Measurements from ENCODE around the gene PPP2R5D. TPM values are rescaled to one million over a fixed set of nuclear protein-coding genes. Genes with fewer than 3 reads are reported as not detected.
"Not testable (repeated sequence)": the region's sequence is repeated elsewhere in the genome, so short reads cannot be mapped to it uniquely, and the experiment has no call there.

PPP2R5D gene
- total RNA-seq, 2 experiments from 2014 or later = 56.8 to 59.3 TPM

DNA sequence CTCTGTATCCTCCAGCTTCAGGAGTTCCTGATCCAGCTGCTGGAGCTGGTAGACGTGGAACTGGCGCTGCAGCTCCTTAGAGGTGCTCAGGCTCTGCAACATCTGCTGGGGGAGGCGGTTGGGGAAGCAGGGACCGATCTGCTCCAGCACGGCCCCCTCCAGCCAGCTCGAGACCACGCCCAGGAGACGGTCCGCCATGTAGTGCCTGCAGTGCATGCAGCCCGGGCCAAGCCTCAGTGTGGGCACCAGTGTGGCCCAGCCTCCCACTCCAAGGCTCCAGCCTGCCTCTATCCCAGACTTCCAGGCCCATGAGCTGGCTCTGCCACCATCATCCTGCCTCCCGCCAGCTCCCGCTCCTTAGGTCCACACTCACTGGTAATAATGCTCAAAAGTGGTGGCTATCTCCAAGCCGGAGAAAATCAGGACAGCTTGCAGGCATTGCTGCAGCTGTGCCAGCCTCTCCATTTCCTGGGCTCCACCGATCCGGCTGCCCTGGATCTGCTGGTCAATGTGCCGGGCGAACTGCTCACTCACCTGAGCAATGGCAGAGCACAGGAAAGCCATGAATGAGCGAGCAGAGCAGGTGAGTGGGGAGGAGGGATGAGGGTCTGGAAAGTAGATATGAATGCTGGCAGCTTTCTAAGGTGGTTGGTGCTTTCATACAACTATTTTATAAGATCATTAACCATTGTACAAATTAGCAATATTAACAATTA lies 56.3 kb downstream of the PPP2R5D start:
- POLR2A ChIA-PET = interaction anchor here (0.9 to 1.0 kb wide), 2 partner anchors 9 to 13 kb away, joined by 3 read pairs; partner anchors contain the start of gene CUL7
- H3K4me1 Mint-ChIP-seq = no peaks in the 10 kb centered on the region

DNA sequence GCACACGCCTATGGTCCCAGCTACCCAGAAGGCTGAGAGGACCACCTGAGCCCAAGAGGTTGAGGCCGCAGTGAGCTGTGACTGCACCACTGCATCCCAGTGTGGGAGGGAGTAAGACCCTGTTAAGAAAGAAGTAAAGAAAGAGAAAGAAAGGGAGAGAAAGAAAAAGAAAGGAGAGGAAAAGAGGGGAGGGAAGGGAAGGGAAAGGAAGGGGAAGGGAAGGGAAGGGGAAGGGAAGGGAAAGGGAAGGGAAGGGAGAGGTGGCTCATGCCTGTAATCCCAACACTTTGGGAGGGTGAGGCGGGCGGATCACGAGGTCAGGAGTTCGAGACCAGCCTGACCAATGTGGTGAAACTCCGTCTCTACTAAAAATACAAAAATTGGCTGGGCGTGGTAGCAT lies 57.1 kb downstream of the PPP2R5D start:
- H3K27me3 Mint-ChIP-seq, DNase-seq, CTCF ChIA-PET, H3K9me3 Mint-ChIP-seq, H3K27ac Mint-ChIP-seq, POLR2A ChIA-PET, H3K4me3 Mint-ChIP-seq, H3K4me1 Mint-ChIP-seq: not testable (repeated sequence)
- peaks cover 37% of the 10 kb centered on the region for H3K36me3 Mint-ChIP-seq (ENCODE audit: low read depth)

More for the DNA sequence above, 56.3 kb downstream of the PPP2R5D start:
- H3K9me3 Mint-ChIP-seq = no peaks in the 10 kb centered on the region
- no peak overlapping the region for H3K4me3 Mint-ChIP-seq
- CTCF ChIA-PET = no interaction called here
- no peak overlapping the region for H3K27ac Mint-ChIP-seq
- DNase-seq = no peak
- H3K27me3 Mint-ChIP-seq = no peaks in the 10 kb centered on the region
- peaks cover 32% of the 10 kb centered on the region for H3K36me3 Mint-ChIP-seq (ENCODE audit: low read depth)

DNA sequence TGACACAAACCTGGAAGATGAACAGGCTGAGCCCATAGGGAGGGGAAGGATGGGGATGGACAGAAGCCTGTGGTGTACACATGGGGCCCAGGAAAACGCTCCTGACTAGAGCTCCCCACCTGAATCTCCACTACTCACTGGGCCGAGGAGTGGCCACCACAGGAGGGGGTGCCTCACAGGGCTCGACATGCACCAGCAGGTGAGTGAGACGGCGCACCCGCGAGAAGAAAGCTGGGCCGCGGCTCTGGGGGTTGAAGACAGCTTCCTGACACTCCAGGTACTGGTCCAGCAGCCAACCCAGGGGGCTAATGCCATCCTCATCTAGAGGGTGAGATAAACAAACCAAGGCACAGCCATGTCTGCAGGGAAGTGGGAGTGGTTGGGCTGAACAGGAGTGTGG lies 58.9 kb downstream of the PPP2R5D start:
- H3K27ac Mint-ChIP-seq = no peak overlapping the region
- H3K36me3 Mint-ChIP-seq (ENCODE audit: low read depth) = peaks cover 30% of the 10 kb centered on the region
- ChIA-PET POLR2A (interaction anchor here (0.8 kb wide), 1 partner anchor 10 kb away, joined by 4 read pairs; the partner anchor contains the start of gene CUL7), CTCF (no interaction called here)
- no peak overlapping the region for H3K4me3 Mint-ChIP-seq
- no peaks in the 10 kb centered on the region for H3K9me3 Mint-ChIP-seq
- DNase-seq = no peak
- no peaks in the 10 kb centered on the region for H3K27me3 Mint-ChIP-seq
- no peaks in the 10 kb centered on the region for H3K4me1 Mint-ChIP-seq

DNA sequence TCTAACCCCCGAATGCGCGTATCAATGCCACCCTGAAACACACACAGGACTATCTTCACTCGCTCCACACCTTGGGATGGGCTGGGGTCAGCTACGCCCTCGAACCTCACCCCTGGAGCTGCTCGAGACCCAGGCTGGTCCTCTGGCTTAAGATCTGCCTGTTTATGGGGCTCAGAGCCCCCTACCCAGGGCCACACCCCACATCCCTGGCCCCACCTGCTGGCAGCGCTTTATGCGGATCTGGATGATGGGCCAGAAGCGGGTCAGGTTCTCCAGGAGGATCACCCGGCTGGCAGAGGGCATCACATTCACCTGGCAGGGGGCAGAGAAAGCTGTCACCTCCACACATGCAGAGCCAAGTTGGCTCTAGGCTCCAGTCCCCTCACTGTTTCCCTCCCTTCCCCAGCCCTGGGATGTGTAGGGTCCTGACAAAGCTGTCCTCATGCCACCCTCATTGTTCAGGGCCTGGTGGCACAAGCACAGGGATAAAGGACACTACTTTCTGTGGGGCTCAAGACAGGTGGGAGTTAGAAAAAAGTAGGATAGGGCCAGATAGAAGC lies 61.1 kb downstream of the PPP2R5D start:
- H3K36me3 Mint-ChIP-seq (ENCODE audit: low read depth) = peaks cover 30% of the 10 kb centered on the region
- H3K4me3 Mint-ChIP-seq = no peak overlapping the region
- no peaks in the 10 kb centered on the region for H3K27me3 Mint-ChIP-seq
- POLR2A ChIA-PET = interaction anchor here (0.8 to 1.2 kb wide), 4 partner anchors 8 to 31 kb away, joined by 3 read pairs; partner anchors contain the start of genes CUL7 and KLHDC3
- no peaks in the 10 kb centered on the region for H3K9me3 Mint-ChIP-seq
- peaks cover 3% of the 10 kb centered on the region for H3K4me1 Mint-ChIP-seq
- DNase-seq = no peak
- CTCF ChIA-PET = no interaction called here
- no peak overlapping the region for H3K27ac Mint-ChIP-seq

DNA sequence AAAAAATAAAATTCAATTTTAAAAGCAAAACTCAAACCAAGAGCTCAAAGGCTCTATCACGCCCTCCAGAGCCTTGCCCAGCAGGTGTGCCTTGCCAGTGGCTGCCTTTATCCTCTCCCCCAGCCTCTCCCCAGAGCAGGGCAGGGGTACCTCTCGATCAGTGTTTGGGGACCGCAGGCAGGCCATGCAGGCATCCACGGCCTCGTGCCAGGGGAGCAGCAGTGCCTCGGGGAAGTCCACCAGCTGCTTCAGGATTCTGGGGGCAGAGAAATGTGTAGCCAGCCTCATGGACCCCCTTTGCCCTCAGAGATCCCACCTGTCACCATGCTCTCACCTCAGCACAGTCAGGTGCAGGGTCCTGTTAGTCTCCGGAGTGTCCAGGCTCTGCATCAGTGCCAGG lies 63.6 kb downstream of the PPP2R5D start:
- no peak for DNase-seq
- H3K4me3 Mint-ChIP-seq = no peak overlapping the region
- POLR2A ChIA-PET = no interaction called here
- H3K36me3 Mint-ChIP-seq (ENCODE audit: low read depth) = peaks cover 38% of the 10 kb centered on the region
- peaks cover 25% of the 10 kb centered on the region for H3K4me1 Mint-ChIP-seq
- no peak overlapping the region for H3K27ac Mint-ChIP-seq
- H3K9me3 Mint-ChIP-seq = no peaks in the 10 kb centered on the region
- CTCF ChIA-PET = interaction anchor here (1.1 kb wide), 1 partner anchor 34 kb away, joined by 4 read pairs; the partner anchor contains the start of genes KLHDC3 and MEA1
- no peaks in the 10 kb centered on the region for H3K27me3 Mint-ChIP-seq

DNA sequence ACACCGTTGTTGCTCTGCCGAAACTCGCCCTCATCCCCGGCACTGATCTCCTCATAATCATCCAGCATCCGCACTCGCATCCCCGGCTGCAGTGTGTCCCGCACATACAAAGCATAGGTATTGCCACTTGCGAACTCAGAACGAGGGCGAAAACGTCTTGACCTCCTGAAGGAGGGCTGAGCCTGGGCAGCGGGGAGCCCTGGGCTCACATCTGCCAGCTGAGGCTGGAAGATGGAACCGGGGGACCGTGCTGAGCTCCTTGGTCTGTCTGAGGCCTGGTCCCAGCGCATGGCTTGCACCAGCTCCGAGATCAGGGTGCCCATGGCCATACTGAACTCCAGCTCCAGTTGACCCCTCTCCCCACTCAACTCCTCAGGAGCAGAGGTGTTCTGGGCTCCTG lies 66.6 kb downstream of the PPP2R5D start:
- H3K36me3 Mint-ChIP-seq (ENCODE audit: low read depth) = peaks cover 49% of the 10 kb centered on the region
- ChIA-PET CTCF (no interaction called here), POLR2A (interaction anchor here (2.5 to 4.4 kb wide), 2 partner anchors 8 to 30 kb away, joined by 15 to 27 read pairs; partner anchors contain the start of genes KLC4, MRPL2 and RRP36)
- no peak overlapping the region for H3K4me3 Mint-ChIP-seq
- DNase-seq = no peak
- no peaks in the 10 kb centered on the region for H3K27me3 Mint-ChIP-seq
- no peaks in the 10 kb centered on the region for H3K9me3 Mint-ChIP-seq
- peak overlapping the region; percentile 26 for H3K27ac Mint-ChIP-seq
- peaks cover 37% of the 10 kb centered on the region for H3K4me1 Mint-ChIP-seq

DNA sequence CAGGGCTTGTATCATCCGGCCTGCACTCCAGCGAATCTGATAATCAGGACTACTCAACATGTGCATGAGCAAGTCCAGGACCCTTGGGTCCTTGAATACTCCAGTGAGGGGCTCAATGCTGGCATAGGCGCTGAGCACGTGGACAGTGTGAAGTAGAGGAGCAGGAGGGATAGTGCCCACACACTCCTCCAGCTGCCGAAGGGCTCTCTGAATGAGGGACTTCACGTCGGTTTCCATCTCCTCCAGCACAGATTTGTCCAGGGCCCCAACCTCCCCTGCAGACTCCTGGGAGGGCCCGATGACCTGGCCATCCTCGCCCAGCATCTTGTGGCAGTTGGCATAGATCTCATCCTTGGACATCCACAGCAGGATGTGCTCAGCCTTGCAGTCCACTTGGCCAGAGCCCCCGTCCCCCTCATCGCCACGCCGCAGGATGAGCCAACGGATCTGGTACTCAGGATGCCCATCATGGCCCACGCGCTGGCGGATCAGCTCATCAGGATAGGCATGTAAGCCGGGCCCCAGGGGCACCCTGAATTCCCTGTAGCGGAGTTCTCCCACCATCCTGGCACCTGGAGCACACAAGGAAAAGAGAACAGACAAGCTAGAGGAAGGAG lies 68.0 kb downstream of the PPP2R5D start:
- no peaks in the 10 kb centered on the region for H3K9me3 Mint-ChIP-seq
- DNase-seq = no peak
- peaks cover 49% of the 10 kb centered on the region for H3K36me3 Mint-ChIP-seq (ENCODE audit: low read depth)
- H3K27ac Mint-ChIP-seq = peak overlapping the region; percentile 93
- ChIA-PET POLR2A (interaction anchor here (1.4 to 4.4 kb wide), 4 partner anchors 11 to 122 kb away, joined by 4 to 27 read pairs (median 8); partner anchors contain the start of genes PEX6 and RRP36), CTCF (interaction anchor here (1.2 kb wide), 1 partner anchor 18 kb away, joined by 4 read pairs; no protein-coding TSS in a partner anchor)
- no peaks in the 10 kb centered on the region for H3K27me3 Mint-ChIP-seq
- H3K4me1 Mint-ChIP-seq = peaks cover 41% of the 10 kb centered on the region
- H3K4me3 Mint-ChIP-seq = peak overlapping the region; percentile 96

DNA sequence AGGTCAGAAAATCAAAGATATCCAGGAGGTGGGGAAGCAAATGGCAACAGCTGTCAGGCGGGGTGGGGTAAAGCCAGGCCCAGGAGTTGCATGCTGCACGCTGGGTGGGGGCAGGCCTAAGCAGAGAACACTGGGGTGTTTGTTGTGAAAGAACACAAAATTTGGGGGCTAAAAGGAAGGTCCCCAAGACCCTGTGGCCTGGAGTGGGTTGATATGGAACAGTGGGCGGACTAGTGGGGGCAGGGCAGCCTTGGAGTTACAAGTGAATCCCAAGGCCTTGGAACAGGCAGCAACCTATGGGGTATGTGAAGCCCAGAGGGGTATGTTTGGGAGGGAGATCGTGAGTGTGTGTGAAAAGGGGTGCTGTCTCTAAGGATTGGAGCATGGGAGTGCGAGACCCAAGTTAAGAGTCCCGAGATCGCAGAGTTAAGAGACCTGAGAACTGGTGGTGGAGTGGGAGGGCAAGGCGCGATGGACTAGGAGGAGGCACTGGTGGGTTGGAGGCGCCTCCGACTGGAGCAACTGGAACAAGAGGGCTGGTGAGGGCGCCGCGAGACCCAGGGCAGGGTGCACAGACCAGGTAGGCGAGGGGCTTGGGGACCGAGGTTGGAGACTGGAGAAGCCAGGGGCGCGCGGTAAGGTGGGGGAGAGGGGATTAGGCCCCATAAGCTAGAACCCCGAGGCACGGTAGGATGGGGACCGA lies 68.6 kb downstream of the PPP2R5D start:
- H3K9me3 Mint-ChIP-seq = no peaks in the 10 kb centered on the region
- H3K4me1 Mint-ChIP-seq = peaks cover 47% of the 10 kb centered on the region
- DNase-seq = no peak
- no peaks in the 10 kb centered on the region for H3K27me3 Mint-ChIP-seq
- ChIA-PET POLR2A (interaction anchor here (0.6 to 4.4 kb wide), 17 partner anchors 8 to 331 kb away, joined by 3 to 27 read pairs (median 4); partner anchors contain the start of genes KLHDC3, MEA1, PEX6 and RPL7L1), CTCF (interaction anchor here (1.0 to 2.0 kb wide), 6 partner anchors 19 to 124 kb away, joined by 3 to 7 read pairs (median 4); partner anchors contain the start of genes CNPY3 and KLHDC3)
- peak overlapping the region; percentile 96 for H3K4me3 Mint-ChIP-seq
- H3K27ac Mint-ChIP-seq = peak overlapping the region; percentile 93
- H3K36me3 Mint-ChIP-seq (ENCODE audit: low read depth) = peaks cover 55% of the 10 kb centered on the region

DNA sequence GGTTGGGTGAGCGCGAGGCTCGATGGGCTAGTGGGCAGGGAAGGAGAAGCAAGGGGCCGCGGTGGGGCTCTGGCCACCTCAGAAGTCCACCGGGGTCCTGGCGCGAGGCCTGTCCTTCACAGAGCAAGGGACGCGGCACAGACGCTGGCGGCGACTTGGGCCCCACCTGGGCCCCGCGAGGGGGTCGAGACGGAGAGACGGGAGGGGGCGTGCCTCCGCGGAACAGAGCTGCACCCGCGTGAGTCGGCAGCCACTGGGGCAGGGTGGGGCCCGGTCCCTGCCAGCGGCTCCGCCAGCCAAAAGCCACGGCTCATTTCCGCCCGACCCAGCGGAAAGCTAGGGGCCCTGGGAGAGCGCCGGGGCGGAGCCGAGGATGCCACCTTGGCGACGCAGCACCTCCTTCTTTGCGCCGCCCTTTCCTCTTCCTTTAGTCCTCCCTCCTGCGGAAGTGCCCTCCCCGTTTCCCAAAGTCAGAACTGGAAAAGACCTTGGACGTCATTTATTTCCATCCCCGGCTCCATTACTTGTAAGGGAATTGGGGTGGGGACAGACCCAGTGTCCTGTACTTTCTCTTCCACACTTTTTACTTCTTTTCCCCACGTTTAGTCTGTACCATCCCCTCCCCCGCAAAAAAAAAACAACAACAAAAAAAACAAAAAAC lies 69.3 kb downstream of the PPP2R5D start, which contains the start of gene CUL7:
CUL7 (minus strand) TSS at position 307 of the 661 bp plus-strand sequence. CDS start 1,063 bp downstream, outside the sequence.
- peak within 1 kb of the TSS; percentile 96 for H3K4me3 Mint-ChIP-seq
- POLR2A ChIA-PET = interaction anchor here (0.6 to 4.4 kb wide), 25 partner anchors 9 to 490 kb away, joined by 3 to 27 read pairs (median 3); partner anchors contain the start of genes CNPY3, DNPH1, KLHDC3 and MEA1
- H3K27ac Mint-ChIP-seq = peak within 1 kb of the TSS; percentile 93
- H3K9me3 Mint-ChIP-seq = no peaks in the 10 kb centered on the region
- H3K27me3 Mint-ChIP-seq = no peaks in the 10 kb centered on the region
- H3K36me3 Mint-ChIP-seq (ENCODE audit: low read depth) = peaks cover 52% of the 10 kb centered on the region
- CTCF ChIA-PET = interaction anchor here (0.6 to 2.0 kb wide), 8 partner anchors 21 to 345 kb away, joined by 3 to 7 read pairs (median 4); partner anchors contain the start of genes CNPY3 and KLHDC3
- peak; percentile 95 for DNase-seq
- H3K4me1 Mint-ChIP-seq = peaks cover 54% of the 10 kb centered on the region

DNA sequence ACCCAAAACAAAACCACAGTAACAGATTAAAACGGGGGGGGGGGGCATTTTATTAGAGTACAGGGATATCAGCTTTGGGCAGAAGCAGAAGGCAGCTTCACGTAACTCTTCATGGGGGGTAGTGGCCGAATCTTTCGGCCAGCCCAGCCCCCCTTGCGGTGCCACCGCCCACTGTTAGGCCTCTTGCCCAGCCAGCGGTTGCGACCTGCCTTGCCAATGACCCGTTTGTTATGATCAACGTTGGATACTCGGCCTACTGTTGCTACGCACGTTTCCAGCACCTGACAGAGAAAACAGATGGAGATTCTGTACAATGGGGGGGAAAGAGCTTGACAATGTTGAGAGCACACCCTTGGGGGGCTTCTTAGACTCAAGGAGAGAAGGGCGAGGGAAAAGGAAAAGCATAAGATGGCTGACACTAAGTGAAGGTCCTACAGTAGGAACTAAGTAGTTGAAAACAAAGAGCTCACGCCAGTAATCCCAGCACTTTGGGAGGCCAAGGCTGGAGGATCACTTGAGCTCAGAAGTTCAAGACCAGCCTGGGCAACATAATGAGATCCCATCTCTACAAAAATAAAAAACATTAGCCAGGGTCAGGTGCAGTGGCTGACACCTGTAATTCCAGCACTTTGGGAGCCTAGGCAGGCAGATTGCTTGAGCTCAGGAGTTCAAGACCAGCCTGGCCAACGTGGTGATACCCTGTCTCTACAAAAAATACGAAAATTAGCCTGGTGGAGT lies 70.0 kb downstream of the PPP2R5D start:
- Mint-ChIP-seq H3K4me1 (peaks cover 59% of the 10 kb centered on the region), H3K9me3 (no peaks in the 10 kb centered on the region), H3K27ac (peak overlapping the region; percentile 93), H3K36me3 (ENCODE audit: low read depth) (peaks cover 52% of the 10 kb centered on the region), H3K27me3 (no peaks in the 10 kb centered on the region), H3K4me3 (peak overlapping the region; percentile 96)
- DNase-seq = no peak
- CTCF ChIA-PET = interaction anchor here (0.5 to 2.0 kb wide), 10 partner anchors 20 to 344 kb away, joined by 3 to 7 read pairs (median 4); partner anchors contain the start of genes CNPY3, KLHDC3 and RPL7L1
- POLR2A ChIA-PET = interaction anchor here (0.6 to 4.4 kb wide), 23 partner anchors 9 to 491 kb away, joined by 3 to 27 read pairs (median 4); partner anchors contain the start of genes CNPY3, DNPH1, KLHDC3 and MEA1

DNA sequence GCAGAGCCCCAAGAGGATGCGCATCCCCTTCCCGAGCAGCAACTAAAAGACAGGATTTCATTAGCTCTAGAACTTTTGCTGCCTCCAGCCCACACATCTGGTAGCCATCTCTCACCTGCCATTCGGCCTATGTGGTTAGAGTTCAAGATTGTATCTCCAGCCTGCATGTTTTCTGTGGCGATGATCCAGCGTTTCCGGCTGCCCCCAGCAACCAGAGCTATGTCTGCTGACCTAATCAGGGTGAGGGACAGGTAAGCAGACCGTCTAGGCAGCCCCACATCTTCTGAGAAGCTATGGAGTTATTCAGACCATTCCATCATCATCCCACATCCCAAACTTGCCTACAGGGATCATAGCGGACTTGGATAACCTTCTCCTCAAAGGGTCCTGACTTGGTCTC lies 71.6 kb downstream of the PPP2R5D start:
- POLR2A ChIA-PET = interaction anchor here (1.2 to 3.4 kb wide), 2 partner anchors 42 to 87 kb away, joined by 5 to 18 read pairs; partner anchors contain the start of genes KLHDC3 and MEA1
- no peak for DNase-seq
- Mint-ChIP-seq H3K4me1 (peaks cover 65% of the 10 kb centered on the region), H3K4me3 (no peak overlapping the region), H3K9me3 (no peaks in the 10 kb centered on the region), H3K27me3 (no peaks in the 10 kb centered on the region), H3K36me3 (ENCODE audit: low read depth) (peaks cover 38% of the 10 kb centered on the region), H3K27ac (no peak overlapping the region)
- CTCF ChIA-PET = no interaction called here
